Fibroblast of the conjunctiva (primary cell): ENCODE results near the gene VWF.
A peak's percentile ranks its signal among the peaks of the same experiment; 100 is the strongest.
"Not testable (repeated sequence)": the region's sequence is repeated elsewhere in the genome, so short reads cannot be mapped to it uniquely, and the experiment has no call there.

ENCODE experiments used
- DNase-seq: peaks from one replicate; pipeline ENCODE4 v3.0.0-alpha.2; 2010; ENCODE audit warnings: low read depth

The VWF gene

GRCh38 chr12:6104027-6104426, 20.4 kb downstream of the VWF start:
- no peak for DNase-seq

- not testable (repeated sequence) for DNase-seq
Observed at GRCh38 chr12:6102021-6102420, 22.4 kb downstream of the VWF start.

- DNase-seq, result no peak
Observed at GRCh38 chr12:6099316-6099715, 25.2 kb downstream of the VWF start.

GRCh38 chr12:6097411-6097810, 27.1 kb downstream of the VWF start:
- no peak for DNase-seq

- DNase-seq, result no peak
Observed at GRCh38 chr12:6096527-6096926, 27.9 kb downstream of the VWF start.

GRCh38 chr12:6095269-6095668, 29.2 kb downstream of the VWF start:
- DNase-seq, result no peak

- no peak for DNase-seq
Observed at GRCh38 chr12:6093764-6094163, 30.7 kb downstream of the VWF start.

GRCh38 chr12:6092784-6093722, 31.4 kb downstream of the VWF start:
- DNase-seq, result peak; percentile 55

GRCh38 chr12:6091786-6092566, 32.5 kb downstream of the VWF start:
- no peak for DNase-seq

GRCh38 chr12:6090803-6091202, 33.7 kb downstream of the VWF start:
- peak; percentile 46 for DNase-seq

GRCh38 chr12:6088921-6089747, 35.3 kb downstream of the VWF start:
- DNase-seq, result no peak

- no peak for DNase-seq
Observed at GRCh38 chr12:6086316-6086715, 38.2 kb downstream of the VWF start.

- no peak for DNase-seq
Observed at GRCh38 chr12:6085841-6086240, 38.6 kb downstream of the VWF start.

- DNase-seq, result no peak
Observed at GRCh38 chr12:6084969-6085450, 39.5 kb downstream of the VWF start.

GRCh38 chr12:6084261-6084968, 40.1 kb downstream of the VWF start:
- no peak for DNase-seq

- no peak for DNase-seq
Observed at GRCh38 chr12:6083601-6084000, 40.9 kb downstream of the VWF start.

- no peak for DNase-seq
Observed at GRCh38 chr12:6082613-6083012, 41.9 kb downstream of the VWF start.

GRCh38 chr12:6080149-6081045, 44.1 kb downstream of the VWF start:
- no peak for DNase-seq

- no peak for DNase-seq
Observed at GRCh38 chr12:6078398-6079096, 45.9 kb downstream of the VWF start.

- DNase-seq, result no peak
Observed at GRCh38 chr12:6077692-6078083, 46.8 kb downstream of the VWF start.
